Endothelial cell of umbilical vein (primary cell): ENCODE data around the gene GLB1L. TPM values are rescaled to one million over a fixed set of nuclear protein-coding genes. Genes with fewer than 3 reads are reported as not detected.

Experiments used
- BruUV-seq: library from RNA; stranded (reverse); fragments of 400-500 nt; replicated peaks from 2 replicates; lab custom pipeline; 2021; lab: Mats Ljungman, UMichigan
- CTCF ChIA-PET: fragments of 300-600, 350-600 bp; sonication (Branson Sonifier 250); formaldehyde crosslinking; loops from one replicate; lab custom pipeline; 2021; ENCODE audit warnings: antibody characterized with exemption, inconsistent platforms; lab: Charles Lee
- POLR2A ChIA-PET: fragments of 300-600, 350-600 bp; sonication (Branson Sonifier 250); formaldehyde crosslinking; loops from one replicate; lab custom pipeline; 2021; ENCODE audit warnings: antibody characterized with exemption, inconsistent platforms; lab: Charles Lee
- DNase-seq: peaks from one replicate; pipeline ENCODE4 v3.0.0-alpha.2; 2011; ENCODE audit warnings: low read depth, low spot score
- FAIRE-seq: peaks from 2 replicates; lab custom pipeline; 2011; peaks lifted over from hg19 to GRCh38; lab: Jason Lieb, UNC
- H2AFZ ChIP-seq: 2 replicates; pipeline ENCODE4 v1.6.0; 2012; ENCODE audit warnings: low read depth, low read length, control low read depth, inconsistent platforms
- H3K27ac ChIP-seq: 2 replicates; pipeline ENCODE4 v1.5.1; 2011; ENCODE audit warnings: low read depth, mild to moderate bottlenecking, control low read depth, low read length, moderate library complexity; ENCODE audit not compliant: insufficient read depth
- H3K27me3 ChIP-seq, 2 experiments: 2 replicates each; pipeline versions ENCODE4 v1.6.0 to v1.6.1; 2011; ENCODE audit warnings: low read length in 2 of 2, mixed read lengths in 1 of 2; ENCODE audit not compliant: control insufficient read depth in 2 of 2, insufficient read depth in 2 of 2
- H3K36me3 ChIP-seq, 2 experiments: 2 replicates in 1 of 2; 3 replicates in 1 of 2; pipeline ENCODE4 v1.5.1; 2011; ENCODE audit warnings: low read length in 2 of 2, mild to moderate bottlenecking in 1 of 2, moderate library complexity in 1 of 2; ENCODE audit not compliant: control insufficient read depth in 2 of 2, insufficient read depth in 2 of 2; ENCODE audit errors: extremely low read depth in 1 of 2
- H3K4me1 ChIP-seq: 3 replicates; pipeline ENCODE4 v1.5.1; 2011; ENCODE audit warnings: mild to moderate bottlenecking, low read length; ENCODE audit not compliant: control insufficient read depth, insufficient read depth; ENCODE audit errors: extremely low read depth
- H3K4me2 ChIP-seq: 2 replicates; pipeline ENCODE4 v1.6.1; 2011; ENCODE audit warnings: low read length, control low read depth, mixed read lengths; ENCODE audit not compliant: insufficient read depth
- H3K4me3 ChIP-seq, 3 experiments: fragments of 200-600 bp in 1 of 3; sonication (generic), shearing (Covaris generic) in 1 of 3; replicated peaks in 1 of 3; 2 replicates each; pipeline ENCODE4 v1.5.1; 2011 to 2016; ENCODE audit warnings: control low read depth in 3 of 3, low read length in 3 of 3, mild to moderate bottlenecking in 2 of 3, inconsistent platforms in 1 of 3, low read depth in 1 of 3, moderate library complexity in 1 of 3; ENCODE audit not compliant: insufficient read depth in 1 of 3
- H3K79me2 ChIP-seq: 2 replicates; pipeline ENCODE4 v1.6.0; 2012; ENCODE audit warnings: low read length, inconsistent platforms; ENCODE audit not compliant: control insufficient read depth, insufficient read depth
- H3K9ac ChIP-seq: replicated peaks from 2 replicates; pipeline ENCODE3; 2011; ENCODE audit warnings: low read length, control low read depth; ENCODE audit not compliant: insufficient read depth; ENCODE audit errors: extremely low read depth
- H3K9me1 ChIP-seq: replicated peaks from 3 replicates; pipeline ENCODE4 v1.6.0; 2011; ENCODE audit warnings: mild to moderate bottlenecking, low read length; ENCODE audit not compliant: control insufficient read depth, insufficient read depth; ENCODE audit errors: extremely low read depth
- H3K9me3 ChIP-seq: replicated peaks from 2 replicates; pipeline ENCODE4 v1.5.1; 2012; ENCODE audit warnings: low read length, inconsistent platforms; ENCODE audit not compliant: control insufficient read depth, insufficient read depth
- H4K20me1 ChIP-seq: replicated peaks from 2 replicates; pipeline ENCODE3; 2011; ENCODE audit warnings: mild to moderate bottlenecking, low read length; ENCODE audit not compliant: control insufficient read depth, insufficient read depth; ENCODE audit errors: extremely low read depth
- EZH2 ChIP-seq: IDR thresholded peaks from 2 replicates; pipeline ENCODE4 v1.6.1; 2012; ENCODE audit warnings: borderline replicate concordance, low read depth, mild to moderate bottlenecking, moderate library complexity, low read length, inconsistent platforms; ENCODE audit not compliant: severe bottlenecking
- FOS ChIP-seq: IDR thresholded peaks from 2 replicates; pipeline ENCODE4 v1.6.1; 2011; ENCODE audit warnings: mild to moderate bottlenecking, low read length, moderate library complexity, borderline replicate concordance; ENCODE audit not compliant: insufficient read depth
- GATA2 ChIP-seq: IDR thresholded peaks from 2 replicates; pipeline ENCODE4 v1.7.0; 2011; ENCODE audit warnings: low read depth, mild to moderate bottlenecking, moderate library complexity, mixed read lengths, low read length; ENCODE audit not compliant: insufficient read length, insufficient read depth
- JUN ChIP-seq: IDR thresholded peaks from 2 replicates; pipeline ENCODE4 v1.6.1; 2011; ENCODE audit warnings: borderline replicate concordance, low read depth; ENCODE audit not compliant: insufficient read length, insufficient read depth
- MYC ChIP-seq: IDR thresholded peaks from one replicate; pipeline ENCODE4 v1.6.1; 2011; ENCODE audit warnings: mild to moderate bottlenecking, low read depth, low read length
- POLR2A ChIP-seq: IDR thresholded peaks from 2 replicates; pipeline ENCODE4 v1.6.1; 2012; ENCODE audit warnings: low read depth, mild to moderate bottlenecking, control low read depth, low read length
- POLR2AphosphoS5 ChIP-seq: IDR thresholded peaks from 2 replicates; pipeline ENCODE4 v1.6.1; 2012; ENCODE audit warnings: low read depth, mild to moderate bottlenecking, control low read depth, low read length, moderate library complexity; ENCODE audit not compliant: insufficient read depth
- dilution Hi-C: fragments of 300-500 bp; cut with MboI; formaldehyde crosslinking; loops from one replicate; pipeline ENCODE4 v1.15.0; 2019; ENCODE audit warnings: low sequenced_read_pairs; ENCODE audit not compliant: extremely low pct_ligation_motif_present
- intact Hi-C: fragments of 100-400 bp; cut with micrococcal nuclease; formaldehyde crosslinking; loops from one replicate; pipeline ENCODE4 v1.10.0; 2022
- polyA plus RNA-seq, 4 experiments: library from polyadenylated mRNA; depleted of rRNA in 3 of 4; stranded (reverse) in 3 of 4; unstranded in 1 of 4; fragments of >200 nt; gene quantifications; 2 replicates each; pipeline versions ENCODE4 v1.2.1 to v1.2.3, GENCODE V29; 2011 to 2012; ENCODE audit warnings: missing spikeins in 1 of 4
- total RNA-seq: library from RNA; stranded (reverse); gene quantifications from 2 replicates; pipeline ENCODE4 v1.2.3, GENCODE V29; 2021
- TF ChIP-seq, protein P1 (sequence below): IDR thresholded peaks from 2 replicates; pipeline ENCODE4 v1.6.1; 2011; ENCODE audit not compliant: insufficient read depth, insufficient read length
- TF ChIP-seq, protein P2 (sequence below), 2 donors: IDR thresholded peaks; 1 replicate in 1 of 2; 2 replicates in 1 of 2; pipeline ENCODE4 v1.5.1; 2011; ENCODE audit warnings: low read length in 2 of 2, mild to moderate bottlenecking in 2 of 2, moderate library complexity in 2 of 2, control low read depth in 1 of 2, inconsistent platforms in 1 of 2, low read depth in 1 of 2; ENCODE audit not compliant: insufficient read depth in 1 of 2; ENCODE audit errors: extremely low read depth in 1 of 2

The GLB1L gene
- total and polyA plus RNA-seq, 2 donors (not counting 3 experiments of a cell fraction or from before 2014, with no cell fraction given), result 9.2 to 11.9 TPM

DNA sequence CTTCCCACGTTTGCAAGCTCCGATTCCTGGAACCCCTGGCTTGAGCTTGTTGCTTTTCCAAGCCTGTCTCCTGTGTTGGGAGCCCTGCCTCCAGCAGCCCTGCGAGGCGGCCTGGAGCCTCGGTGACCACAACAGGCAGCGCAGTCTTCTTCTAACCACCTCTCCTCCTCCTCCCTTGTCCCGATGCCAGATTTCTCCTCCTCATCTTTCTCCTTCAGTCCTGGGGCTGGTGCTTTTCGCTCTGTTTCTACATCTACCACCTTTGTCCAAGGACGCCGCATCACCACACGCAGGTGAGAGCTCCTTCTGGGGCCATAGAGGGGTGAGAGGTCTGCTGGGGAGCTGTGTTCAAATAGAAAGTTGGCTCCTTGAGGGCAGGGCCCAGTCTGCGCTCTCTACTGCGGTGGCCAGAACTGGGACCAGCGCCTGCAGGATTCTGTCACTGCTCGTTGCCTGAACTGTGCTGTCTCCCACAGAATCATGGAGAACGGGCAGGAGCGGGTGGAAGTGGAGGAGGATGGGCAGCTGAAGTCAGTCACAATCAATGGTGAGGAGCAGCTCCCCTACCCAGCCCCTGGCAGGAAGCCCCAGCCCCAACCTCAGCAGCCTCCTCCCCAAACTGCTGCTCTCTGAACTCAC is 37.8 kb upstream of the GLB1L start:
- H3K79me2 ChIP-seq, result no peaks in the 10 kb centered on the region
- DNase-seq (no peak), FAIRE-seq (no peak)
- H3K4me3 ChIP-seq, result no peak overlapping the region
- H3K9ac ChIP-seq, result no peak overlapping the region
- no peaks in the 10 kb centered on the region for H3K9me1 ChIP-seq
- no peaks in the 10 kb centered on the region for H3K27me3 ChIP-seq
- intact Hi-C loops, result no loop called here
- ChIA-PET CTCF (interaction anchor here (12.6 kb wide), 1 partner anchor 12 kb away, joined by 253 read pairs; no protein-coding TSS in a partner anchor), POLR2A (no interaction called here)
- H3K4me1 ChIP-seq, result peaks cover 13% of the 10 kb centered on the region
- H4K20me1 ChIP-seq, result no peaks in the 10 kb centered on the region
- dilution Hi-C loops, result no loop called here
- BruUV-seq, result no TSS peak
- H3K27ac ChIP-seq, result no peak overlapping the region
- no peak overlapping the region for H3K4me2 ChIP-seq
- TF ChIP-seq MYC, result no peak
- TF ChIP-seq FOS, result no peak
- TF ChIP-seq, protein P1, sequence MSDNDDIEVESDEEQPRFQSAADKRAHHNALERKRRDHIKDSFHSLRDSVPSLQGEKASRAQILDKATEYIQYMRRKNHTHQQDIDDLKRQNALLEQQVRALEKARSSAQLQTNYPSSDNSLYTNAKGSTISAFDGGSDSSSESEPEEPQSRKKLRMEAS, result no peak
- TF ChIP-seq JUN, result no peak
- no peak for TF ChIP-seq EZH2
- TF ChIP-seq, protein P2, sequence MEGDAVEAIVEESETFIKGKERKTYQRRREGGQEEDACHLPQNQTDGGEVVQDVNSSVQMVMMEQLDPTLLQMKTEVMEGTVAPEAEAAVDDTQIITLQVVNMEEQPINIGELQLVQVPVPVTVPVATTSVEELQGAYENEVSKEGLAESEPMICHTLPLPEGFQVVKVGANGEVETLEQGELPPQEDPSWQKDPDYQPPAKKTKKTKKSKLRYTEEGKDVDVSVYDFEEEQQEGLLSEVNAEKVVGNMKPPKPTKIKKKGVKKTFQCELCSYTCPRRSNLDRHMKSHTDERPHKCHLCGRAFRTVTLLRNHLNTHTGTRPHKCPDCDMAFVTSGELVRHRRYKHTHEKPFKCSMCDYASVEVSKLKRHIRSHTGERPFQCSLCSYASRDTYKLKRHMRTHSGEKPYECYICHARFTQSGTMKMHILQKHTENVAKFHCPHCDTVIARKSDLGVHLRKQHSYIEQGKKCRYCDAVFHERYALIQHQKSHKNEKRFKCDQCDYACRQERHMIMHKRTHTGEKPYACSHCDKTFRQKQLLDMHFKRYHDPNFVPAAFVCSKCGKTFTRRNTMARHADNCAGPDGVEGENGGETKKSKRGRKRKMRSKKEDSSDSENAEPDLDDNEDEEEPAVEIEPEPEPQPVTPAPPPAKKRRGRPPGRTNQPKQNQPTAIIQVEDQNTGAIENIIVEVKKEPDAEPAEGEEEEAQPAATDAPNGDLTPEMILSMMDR (IDR thresholded peaks at IDR 0.05; ENCODE audit: extremely low read depth in 1 of 2, insufficient read depth in 1 of 2, low read depth in 1 of 2, low read length in 2 of 2), result no peak
- no peak for TF ChIP-seq POLR2AphosphoS5
- TF ChIP-seq GATA2, result no peak
- TF ChIP-seq POLR2A, result no peak
- H2AFZ ChIP-seq, result no peak overlapping the region
- no peaks in the 10 kb centered on the region for H3K9me3 ChIP-seq
- peaks cover 0 to 21% of the 10 kb centered on the region in 2 experiments for H3K36me3 ChIP-seq
